RWPE1 (cell line): ENCODE data around the gene GPC2.

Experiments
- CTCF ChIA-PET: fragments of 350-600 bp; sonication (Branson Sonifier 250); formaldehyde crosslinking; extraction: SDS; loops from one replicate; lab custom pipeline; 2021; lab: Yijun Ruan, JAX
- POLR2A ChIA-PET: fragments of 400-600 bp; formaldehyde crosslinking; extraction: SDS; loops from one replicate; lab custom pipeline; 2020; ENCODE audit warnings: antibody characterized with exemption; ENCODE audit not compliant: low non-redundant PET; lab: Yijun Ruan, JAX
- DNase-seq: peaks from one replicate; pipeline ENCODE4 v3.0.0; 2012; ENCODE audit warnings: low spot score
- H3K27ac ChIP-seq: fragments of 450-650 bp; 2 replicates; pipeline ENCODE4 v1.5.1; 2017
- TF ChIP-seq, protein P1 (sequence below): fragments of 450-650 bp; conservative IDR thresholded peaks from 2 replicates; pipeline ENCODE4 v1.5.1; 2017; ENCODE audit warnings: low read depth, mild to moderate bottlenecking

The GPC2 gene

DNA sequence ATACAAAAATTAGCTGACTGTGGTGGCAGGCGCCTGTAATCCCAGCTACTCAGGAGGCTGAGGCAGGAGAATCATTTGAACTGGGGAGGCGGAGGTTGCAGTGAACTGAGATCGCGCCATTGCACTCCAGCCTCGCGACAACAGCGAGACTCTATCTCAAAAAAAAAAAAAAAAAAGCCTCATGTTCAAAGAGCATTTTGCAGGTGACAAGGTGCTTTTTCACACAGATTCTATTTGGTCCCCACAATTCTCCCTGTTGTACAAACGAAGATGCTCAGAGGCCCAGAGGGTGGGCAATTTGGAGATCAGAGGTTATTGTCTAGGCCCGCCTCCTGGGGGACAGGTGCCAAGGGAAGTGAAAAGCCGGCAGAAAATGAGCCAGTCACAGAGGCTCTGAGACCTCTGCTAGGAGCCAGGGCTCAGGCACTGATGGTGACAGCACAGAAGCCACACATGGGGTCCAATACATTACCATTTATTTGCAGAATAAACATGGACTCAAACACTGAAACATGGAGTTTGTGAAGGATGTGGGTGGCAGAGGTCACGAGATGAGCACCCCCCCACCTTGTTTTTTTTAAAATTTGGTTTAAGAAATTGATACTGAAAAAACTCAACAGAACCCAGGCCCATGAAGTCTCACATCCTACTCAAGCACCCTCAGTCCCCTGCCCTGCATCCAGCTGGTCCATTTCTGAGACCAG, 7.9 kb downstream of the GPC2 start:
- peak overlapping the region; percentile 86 for H3K27ac ChIP-seq
- no peak for DNase-seq
- TF ChIP-seq, protein P1, sequence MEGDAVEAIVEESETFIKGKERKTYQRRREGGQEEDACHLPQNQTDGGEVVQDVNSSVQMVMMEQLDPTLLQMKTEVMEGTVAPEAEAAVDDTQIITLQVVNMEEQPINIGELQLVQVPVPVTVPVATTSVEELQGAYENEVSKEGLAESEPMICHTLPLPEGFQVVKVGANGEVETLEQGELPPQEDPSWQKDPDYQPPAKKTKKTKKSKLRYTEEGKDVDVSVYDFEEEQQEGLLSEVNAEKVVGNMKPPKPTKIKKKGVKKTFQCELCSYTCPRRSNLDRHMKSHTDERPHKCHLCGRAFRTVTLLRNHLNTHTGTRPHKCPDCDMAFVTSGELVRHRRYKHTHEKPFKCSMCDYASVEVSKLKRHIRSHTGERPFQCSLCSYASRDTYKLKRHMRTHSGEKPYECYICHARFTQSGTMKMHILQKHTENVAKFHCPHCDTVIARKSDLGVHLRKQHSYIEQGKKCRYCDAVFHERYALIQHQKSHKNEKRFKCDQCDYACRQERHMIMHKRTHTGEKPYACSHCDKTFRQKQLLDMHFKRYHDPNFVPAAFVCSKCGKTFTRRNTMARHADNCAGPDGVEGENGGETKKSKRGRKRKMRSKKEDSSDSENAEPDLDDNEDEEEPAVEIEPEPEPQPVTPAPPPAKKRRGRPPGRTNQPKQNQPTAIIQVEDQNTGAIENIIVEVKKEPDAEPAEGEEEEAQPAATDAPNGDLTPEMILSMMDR, result no peak
- POLR2A ChIA-PET, result no interaction called here
- CTCF ChIA-PET, result no interaction called here

DNA sequence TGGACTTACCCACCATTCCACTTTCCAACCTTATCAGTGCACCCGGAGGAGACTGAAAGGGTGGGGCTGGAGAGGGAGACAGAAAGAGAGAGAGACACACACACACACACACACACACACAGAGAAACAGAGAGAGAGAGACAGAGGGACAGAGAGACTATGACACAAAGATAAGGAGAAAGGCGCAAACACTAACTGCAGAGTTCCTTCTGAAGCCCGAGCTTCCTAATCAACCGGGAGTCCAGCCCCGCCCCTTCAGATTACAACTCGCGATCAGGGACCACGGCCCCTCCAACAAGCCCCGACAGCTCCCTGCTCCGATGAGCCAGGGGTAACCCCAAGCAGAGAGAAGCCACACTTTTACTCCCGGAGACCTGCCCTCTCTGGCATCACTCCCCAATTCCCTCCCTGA, 9.3 kb downstream of the GPC2 start:
- peak overlapping the region; percentile 86 for H3K27ac ChIP-seq
- no peak for DNase-seq
- POLR2A ChIA-PET, result interaction anchor here (1.2 kb wide), 1 partner anchor 37 kb away, joined by 3 read pairs; no protein-coding TSS in a partner anchor
- TF ChIP-seq, protein P1, result no peak
- CTCF ChIA-PET, result interaction anchor here (0.5 kb wide), 1 partner anchor 11 kb away, joined by 5 read pairs; no protein-coding TSS in a partner anchor

DNA sequence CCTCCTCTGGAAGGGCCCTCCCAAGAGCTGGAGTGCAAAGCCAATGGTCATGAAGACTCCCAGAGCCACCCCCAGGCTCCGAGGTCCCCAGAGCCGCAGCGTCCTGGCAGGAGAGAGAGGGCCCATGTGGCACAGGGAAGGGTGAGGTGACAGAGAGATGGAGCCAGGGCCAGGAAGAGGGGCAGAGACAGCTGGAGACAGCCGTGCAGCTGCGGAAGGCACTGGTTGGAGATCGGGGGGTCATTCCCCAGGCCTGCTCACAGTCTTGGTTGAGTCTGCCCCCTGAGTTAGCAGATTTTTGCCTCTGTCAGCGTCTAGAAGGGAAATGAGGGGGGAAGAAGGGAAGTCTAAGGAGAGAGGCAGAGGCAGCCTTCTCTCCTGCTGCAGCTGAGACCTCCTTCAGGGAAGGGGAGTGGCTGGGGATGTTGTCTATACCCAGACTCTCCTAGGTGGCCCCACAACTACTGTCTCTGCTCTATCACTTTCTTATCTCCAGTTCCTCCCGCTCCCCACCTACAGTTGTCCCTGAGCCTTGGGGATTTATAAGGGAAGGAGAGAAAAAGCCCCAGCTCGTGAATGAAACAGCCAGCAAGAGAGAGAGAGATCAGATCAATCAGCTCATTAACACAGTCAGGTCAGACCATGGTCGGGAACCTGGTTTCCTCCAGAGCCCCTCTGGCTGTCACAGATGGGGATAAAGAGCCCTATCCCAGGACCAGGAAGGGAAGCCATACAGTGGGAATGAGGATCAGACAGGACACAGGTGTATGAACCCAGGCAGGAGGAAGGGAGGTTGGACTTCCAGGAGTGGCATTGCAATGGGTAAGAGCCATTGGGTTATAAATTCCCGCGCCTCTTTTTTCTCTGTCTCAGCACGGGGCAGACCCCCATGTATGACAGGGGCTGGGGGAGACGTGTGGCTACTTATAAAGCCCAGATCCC, 9.9 kb downstream of the GPC2 start:
- peak overlapping the region; percentile 86 for H3K27ac ChIP-seq
- no peak for DNase-seq
- TF ChIP-seq, protein P1, result no peak
- ChIA-PET CTCF (interaction anchor here (0.6 to 0.7 kb wide), 2 partner anchors 52 to 312 kb away, joined by 3 read pairs; partner anchors contain the start of genes PVRIG and TSC22D4), POLR2A (interaction anchor here (1.2 kb wide), 1 partner anchor 37 kb away, joined by 3 read pairs; no protein-coding TSS in a partner anchor)

DNA sequence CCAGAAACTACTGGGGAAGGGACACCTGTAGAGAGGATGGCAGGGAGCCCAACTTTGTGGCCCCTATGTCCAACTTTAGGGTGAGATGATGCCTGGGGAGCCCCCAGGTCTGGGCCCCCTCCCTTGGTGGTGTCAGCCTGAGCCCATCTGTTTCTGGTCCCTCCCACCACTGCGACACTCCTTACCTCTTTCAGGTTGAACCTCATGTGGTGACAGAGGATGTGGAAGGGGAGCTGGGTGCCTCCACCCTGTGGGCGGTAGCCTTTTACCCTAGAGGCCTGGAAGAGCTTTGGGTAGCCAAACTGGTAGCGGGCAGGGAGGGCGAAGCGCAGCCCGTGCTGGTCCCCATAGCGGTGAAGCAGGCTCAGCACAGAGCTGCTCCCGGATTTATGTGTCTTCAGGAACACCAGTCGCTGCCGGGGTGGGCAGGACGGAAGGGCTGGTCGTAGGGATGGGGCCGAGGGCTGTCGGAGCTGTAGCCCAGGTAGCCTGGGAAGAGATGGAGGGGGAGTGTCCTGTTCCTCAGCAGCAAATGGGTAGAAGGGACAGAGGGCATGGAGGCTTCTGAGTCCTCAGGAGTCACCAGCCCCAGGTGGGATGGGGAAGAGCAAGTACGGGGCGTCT, 10.8 kb downstream of the GPC2 start:
- ChIA-PET POLR2A (no interaction called here), CTCF (interaction anchor here (0.6 to 0.7 kb wide), 2 partner anchors 53 to 313 kb away, joined by 3 read pairs; partner anchors contain the start of genes PVRIG and TSC22D4)
- TF ChIP-seq, protein P1, result no peak
- H3K27ac ChIP-seq, result peak overlapping the region; percentile 86
- no peak for DNase-seq

DNA sequence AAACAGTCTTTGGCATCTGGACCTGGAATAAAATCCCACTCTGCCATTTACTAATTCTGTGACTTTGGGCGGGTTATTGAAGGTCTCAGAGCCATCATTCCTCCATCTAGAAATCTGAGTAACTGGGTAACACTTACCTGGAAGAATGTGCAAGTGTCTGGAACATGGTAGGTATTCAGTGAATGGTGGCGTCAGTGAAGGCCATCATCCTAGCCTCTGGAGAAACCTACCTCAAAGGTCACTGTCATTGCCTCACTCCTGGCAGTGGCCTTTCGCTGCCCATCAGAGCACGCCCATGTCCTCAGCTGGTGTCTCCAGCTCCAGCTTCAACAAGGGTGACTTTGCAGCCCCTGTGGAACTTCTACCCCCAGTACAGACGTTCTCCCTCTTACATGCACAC, 13.3 kb downstream of the GPC2 start:
- peak overlapping the region; percentile 93 for H3K27ac ChIP-seq
- no peak for DNase-seq
- CTCF ChIA-PET, result interaction anchor here (0.7 to 1.0 kb wide), 2 partner anchors 30 to 31 kb away, joined by 3 to 6 read pairs; no protein-coding TSS in a partner anchor
- TF ChIP-seq, protein P1, result no peak
- POLR2A ChIA-PET, result no interaction called here
